HuH-7.5 (cell line): Measurements from ENCODE around the gene COTL1.
"Not testable (repeated sequence)": the region's sequence is repeated elsewhere in the genome, so short reads cannot be mapped to it uniquely, and the experiment has no call there.

Source experiments
- DNase-seq: peaks from one replicate; pipeline ENCODE4 v3.0.0; 2011; ENCODE audit warnings: low spot score

The COTL1 gene

GRCh38 chr16:84643180-84643583 lies 25.3 kb upstream of the COTL1 start:
- no peak for DNase-seq

- no peak for DNase-seq
Observed at GRCh38 chr16:84641643-84642358, 23.9 kb upstream of the COTL1 start.

- DNase-seq, result no peak
Observed at GRCh38 chr16:84640145-84640544, 22.3 kb upstream of the COTL1 start.

- DNase-seq, result no peak
Observed at GRCh38 chr16:84638231-84638806, 20.4 kb upstream of the COTL1 start.

DNA sequence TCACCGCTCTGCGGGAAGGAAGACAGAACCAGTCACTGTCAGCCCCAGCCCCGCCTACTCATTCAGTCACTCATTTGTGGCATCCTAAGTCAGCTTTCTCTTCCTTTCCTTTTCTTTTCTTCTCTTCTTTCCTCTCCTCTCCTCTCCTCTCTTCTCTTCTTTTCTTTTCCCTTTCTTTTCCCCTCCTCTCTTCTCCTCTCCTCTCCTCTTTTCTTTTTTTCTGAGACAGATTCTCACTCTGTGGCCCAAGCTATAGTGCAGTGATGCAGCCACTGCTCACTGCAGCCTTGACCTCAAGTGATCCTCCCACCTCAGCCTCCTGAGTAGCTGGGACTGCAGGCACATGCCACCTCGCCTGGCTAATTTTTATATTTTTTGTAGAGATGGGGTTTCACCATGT lies 19.8 kb upstream of the COTL1 start:
- DNase-seq, result no peak

DNA sequence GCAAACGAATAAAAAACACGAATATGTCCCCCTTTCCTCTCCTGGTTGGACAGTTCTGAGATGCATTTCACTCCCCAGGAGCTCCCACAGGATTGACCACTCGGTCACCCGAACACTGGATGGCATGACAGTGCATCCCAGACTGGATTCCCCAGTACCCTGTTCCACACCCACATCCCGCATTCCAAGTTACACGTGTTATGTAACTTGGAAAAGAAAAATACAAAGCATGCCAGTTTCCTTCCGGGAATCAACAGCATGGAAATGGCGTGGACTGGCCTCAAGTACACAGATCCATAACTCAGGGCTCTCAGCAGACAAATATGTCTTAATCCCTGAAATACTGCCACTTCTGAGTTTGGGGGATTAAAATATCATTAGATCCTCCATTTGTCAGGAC lies 17.8 kb upstream of the COTL1 start:
- DNase-seq, result no peak

DNA sequence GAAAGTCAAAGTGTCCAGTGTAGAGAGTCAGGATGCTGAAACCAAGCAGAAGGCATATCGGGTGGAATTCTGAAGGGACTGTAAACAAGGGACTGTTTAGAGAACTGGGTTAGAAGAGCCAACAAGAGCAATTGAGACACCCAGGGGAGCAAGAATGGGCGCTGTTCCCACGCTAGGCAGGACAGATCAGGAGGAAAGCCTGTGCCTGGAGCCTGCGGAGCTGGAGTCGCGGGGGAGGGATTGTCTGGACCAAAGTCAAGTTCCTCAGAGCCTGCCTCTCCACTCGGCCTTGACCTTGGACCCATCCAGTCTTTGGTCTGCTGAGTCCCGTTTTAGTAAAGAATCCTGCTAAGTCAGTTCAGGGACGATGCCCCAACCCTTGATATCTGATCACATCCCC lies 15.7 kb upstream of the COTL1 start:
- DNase-seq, result no peak

DNA sequence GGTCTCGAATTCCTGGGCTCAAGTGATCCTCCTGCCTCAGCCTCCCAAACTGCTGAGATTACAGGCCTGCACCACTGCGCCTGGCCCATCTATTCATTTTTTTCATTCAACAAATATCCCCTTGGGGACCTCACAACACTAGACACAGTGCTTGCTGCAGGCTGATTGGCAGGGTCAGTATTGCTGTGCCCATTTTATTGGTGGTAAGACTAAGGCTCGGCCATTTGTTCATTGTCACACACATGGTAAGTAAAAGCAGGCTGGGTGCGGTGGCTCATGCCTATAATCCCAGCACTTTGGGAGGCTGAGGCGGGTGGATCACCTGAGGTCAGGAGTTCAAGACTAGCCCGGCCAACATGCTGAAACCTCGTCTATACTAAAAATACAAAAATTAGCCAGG lies 15.0 kb upstream of the COTL1 start:
- DNase-seq, result not testable (repeated sequence)

DNA sequence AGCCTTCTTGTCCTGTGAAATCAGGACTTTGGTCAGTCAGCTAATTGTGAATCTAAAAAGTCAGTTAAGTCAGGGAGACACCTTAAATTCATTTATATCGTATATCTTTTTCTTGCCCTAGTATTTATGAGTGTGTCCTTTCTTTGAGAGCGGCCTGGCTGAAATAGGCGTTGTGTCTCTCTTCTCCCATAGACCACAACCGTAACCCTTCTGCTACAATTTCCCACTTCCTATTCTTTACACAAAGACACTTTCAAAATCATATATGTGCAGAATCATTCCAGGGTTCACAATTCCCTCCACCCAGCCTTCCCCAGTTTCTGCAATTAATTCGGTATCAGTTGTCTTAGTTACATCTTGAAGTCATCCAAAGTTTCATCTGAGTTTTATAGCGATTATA lies 14.0 kb upstream of the COTL1 start:
- no peak for DNase-seq

GRCh38 chr16:84631153-84631466 lies 13.2 kb upstream of the COTL1 start:
- no peak for DNase-seq

- no peak for DNase-seq
Observed at GRCh38 chr16:84630446-84631152, 12.7 kb upstream of the COTL1 start.

- DNase-seq, result no peak
Observed at GRCh38 chr16:84630009-84630408, 12.1 kb upstream of the COTL1 start.

- DNase-seq, result no peak
Observed at GRCh38 chr16:84629580-84629979, 11.7 kb upstream of the COTL1 start.

- DNase-seq, result no peak
Observed at GRCh38 chr16:84628226-84628731, 10.4 kb upstream of the COTL1 start.

GRCh38 chr16:84625556-84625955 lies 7.7 kb upstream of the COTL1 start:
- no peak for DNase-seq

DNA sequence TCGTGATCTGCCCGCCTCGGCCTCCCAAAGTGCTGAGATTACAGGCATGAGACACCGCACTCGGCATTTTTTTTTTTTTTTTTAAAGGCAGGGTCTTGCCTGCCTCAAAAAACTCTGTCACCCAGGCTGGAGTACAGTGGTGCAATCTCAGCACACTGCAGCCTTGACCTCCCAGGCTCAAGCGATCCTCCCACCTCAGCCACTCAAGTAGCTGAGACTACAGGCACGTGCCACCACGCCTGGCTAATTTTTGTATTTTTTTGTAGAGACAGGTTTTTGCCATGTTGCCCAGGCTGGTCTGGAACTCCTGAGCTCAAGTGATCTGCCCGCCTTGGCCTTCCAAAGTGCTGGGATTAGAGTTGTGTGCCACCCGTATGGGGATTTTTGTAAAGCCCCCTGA lies 3.0 kb upstream of the COTL1 start:
- not testable (repeated sequence) for DNase-seq

GRCh38 chr16:84618581-84619460 lies 943 bp upstream of the COTL1 start:
- peak; percentile 46 for DNase-seq

DNA sequence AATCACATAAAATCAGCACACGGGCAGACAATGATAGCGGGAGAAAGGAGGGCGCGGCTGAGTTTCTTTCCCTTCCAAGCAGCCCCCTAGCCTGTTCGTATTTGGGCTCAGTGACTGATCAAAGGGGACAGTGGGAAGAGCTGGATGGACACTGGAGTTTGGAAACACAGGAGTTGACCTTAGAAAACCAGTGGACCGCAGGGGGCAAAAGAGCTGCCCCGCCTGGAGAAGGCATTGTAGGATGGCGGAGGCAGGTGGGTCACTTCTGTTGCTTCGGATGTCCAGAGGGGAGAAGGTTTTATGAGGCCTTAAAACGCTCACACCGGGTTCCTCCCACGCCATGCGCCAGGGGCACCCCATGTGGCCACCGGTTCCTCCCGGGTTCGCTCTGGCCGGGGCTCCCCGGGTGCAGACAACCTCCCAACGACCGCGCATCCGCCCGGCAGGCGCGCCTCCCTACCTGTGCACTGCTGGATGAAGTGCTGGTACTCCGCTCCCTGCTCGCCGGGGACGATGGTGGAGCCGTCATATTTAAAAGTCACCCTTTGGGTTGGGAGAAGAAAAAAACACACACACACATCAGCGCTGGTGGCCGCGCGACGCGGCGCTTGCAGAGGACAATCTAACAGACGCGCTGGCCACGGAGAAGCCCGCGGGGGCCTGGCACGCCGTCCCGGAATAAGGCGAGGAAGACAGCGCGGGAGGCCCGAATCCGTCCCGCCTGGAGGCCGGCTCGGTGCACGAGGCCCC lies 662 bp downstream of the COTL1 start:
- DNase-seq, result peak; percentile 73

DNA sequence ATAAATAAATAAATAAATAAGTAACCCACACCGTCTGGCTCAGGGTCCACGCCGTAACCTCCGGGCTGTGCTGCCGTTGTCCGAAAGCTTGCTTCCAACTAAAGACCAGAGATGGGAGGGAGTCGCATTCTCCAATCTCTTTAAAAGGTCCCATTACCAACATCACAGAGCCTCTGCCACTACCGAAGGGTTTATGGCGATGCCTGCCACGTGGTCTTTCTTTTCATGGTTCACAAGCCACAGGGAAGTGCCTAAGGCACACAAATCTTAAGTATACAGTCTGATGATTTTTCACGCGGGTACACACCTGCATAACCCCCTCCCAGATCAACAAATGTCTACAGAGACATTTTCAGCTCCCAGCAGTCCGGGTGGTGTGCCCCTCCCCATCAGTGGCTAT lies 1.4 kb downstream of the COTL1 start:
- no peak for DNase-seq

DNA sequence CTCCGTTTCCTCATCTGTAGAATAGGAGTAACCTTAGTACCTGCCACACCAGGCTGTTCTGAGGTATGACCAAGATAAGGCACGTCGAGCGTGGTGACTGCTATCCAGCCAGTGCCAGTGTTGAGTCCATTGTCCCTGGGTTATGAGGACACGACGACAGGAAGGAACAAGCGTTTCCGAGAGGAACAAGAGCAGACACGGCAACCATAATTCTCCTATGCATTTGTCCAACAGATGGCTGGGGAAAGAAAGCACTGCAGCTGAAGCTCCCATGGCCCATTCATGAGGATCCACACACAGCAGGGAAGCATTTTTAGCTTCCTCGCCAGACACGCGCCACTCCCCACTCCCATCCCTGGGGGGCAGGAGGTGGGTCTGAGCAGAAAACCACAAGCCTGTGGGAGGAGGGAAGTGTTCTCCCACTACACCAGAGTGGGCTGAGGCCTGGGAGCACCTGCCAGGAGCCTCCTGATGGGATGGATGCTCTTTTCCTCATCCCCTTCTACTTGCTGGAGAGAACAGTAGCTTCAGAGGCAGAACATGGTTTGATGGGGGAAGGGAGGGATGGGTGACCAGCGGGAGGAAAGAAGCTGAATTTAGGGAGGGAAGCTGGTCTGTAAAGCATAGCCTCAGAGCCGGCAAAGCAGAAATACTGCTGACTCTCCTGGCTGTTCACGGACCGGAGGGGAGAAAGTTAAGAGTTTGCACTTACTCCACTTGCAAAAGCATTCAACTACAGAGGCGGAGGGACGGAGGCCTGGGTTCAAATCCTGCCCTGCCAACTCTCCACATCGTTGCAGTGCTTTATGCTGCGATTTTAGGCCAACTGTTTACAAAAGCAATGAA lies 2.7 kb downstream of the COTL1 start:
- DNase-seq, result no peak

DNA sequence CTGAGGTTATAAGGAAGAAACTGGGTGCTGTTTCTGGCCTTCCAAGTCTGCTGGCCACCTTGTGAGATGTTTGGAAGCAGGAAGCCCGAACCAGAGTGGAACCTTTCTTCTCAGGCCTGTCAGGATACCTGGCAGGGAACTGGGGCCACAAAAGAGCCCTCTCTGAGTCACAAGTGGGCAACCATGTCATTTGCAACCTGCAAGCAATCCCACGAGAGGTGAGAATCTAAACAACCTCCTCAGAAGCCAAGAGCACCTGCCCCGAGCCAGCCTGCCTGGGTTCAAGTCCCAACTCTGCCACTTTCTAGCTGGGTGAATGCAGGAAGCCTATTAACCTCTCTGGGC lies 3.3 kb downstream of the COTL1 start:
- DNase-seq, result no peak
